Peyer's patch (tissue), 4 donors: ENCODE results near the gene RASA3.

Source experiments
- CTCF ChIP-seq, 6 experiments: fragments of 450-650 bp in 4 of 6; fragments of 200-600 bp in 2 of 6; sonication (generic) in 1 of 6; IDR thresholded peaks; one replicate each; pipeline ENCODE4 v1.5.1; 2017 to 2019; ENCODE audit warnings: antibody characterized with exemption in 6 of 6, mild to moderate bottlenecking in 3 of 6, moderate library complexity in 1 of 6
- POLR2A ChIP-seq, 2 donors: fragments of 450-650 bp; IDR thresholded peaks; one replicate each; pipeline ENCODE4 v1.5.1; 2017; ENCODE audit warnings: antibody characterized with exemption in 2 of 2, mild to moderate bottlenecking in 2 of 2, moderate library complexity in 2 of 2

GRCh38 chr13:114067886-114068651 is 64.4 kb downstream of the RASA3 start:
- no peak for TF ChIP-seq CTCF (IDR thresholded peaks at IDR 0.05)
- TF ChIP-seq POLR2A (IDR thresholded peaks at IDR 0.05), result no peak
